DOHH2 (cell line): ENCODE data around the gene LDLRAD2.

Experiments used
- CTCF ChIP-seq: fragments of 200-600 bp; sonication (generic); IDR thresholded peaks from one replicate; pipeline ENCODE4 v1.5.1; 2014; ENCODE audit warnings: antibody characterized with exemption, mild to moderate bottlenecking, low read depth, low read length; ENCODE audit not compliant: poor library complexity, severe bottlenecking
- EZH2phosphoT487 ChIP-seq: fragments of 200-600 bp; sonication (generic); IDR thresholded peaks from 2 replicates; pipeline ENCODE4 v1.6.1; 2017; ENCODE audit warnings: borderline replicate concordance, mild to moderate bottlenecking, antibody characterized with exemption, low read length, moderate library complexity, mixed read lengths

- TF ChIP-seq CTCF, result no peak
- TF ChIP-seq EZH2phosphoT487, result no peak
These were observed 32.2 kb upstream of the LDLRAD2 start for GRCh38 chr1:21779613-21780521.
